Osteoblast (primary cell): ENCODE data around the gene ARL16. TPM values are rescaled to one million over a fixed set of nuclear protein-coding genes. Genes with fewer than 3 reads are reported as not detected.

Experiments
- DNase-seq: peaks from one replicate; pipeline ENCODE4 v3.0.0; 2011; ENCODE audit warnings: low spot score, mixed read lengths; ENCODE audit not compliant: insufficient read length; ENCODE audit errors: missing footprints
- H2AFZ ChIP-seq: 2 replicates; pipeline ENCODE4 v1.6.0; 2011; ENCODE audit warnings: mild to moderate bottlenecking, low read length
- H3K27ac ChIP-seq: 2 replicates; pipeline ENCODE4 v1.5.1; 2011; ENCODE audit warnings: mild to moderate bottlenecking, low read depth, low read length, moderate library complexity
- H3K27me3 ChIP-seq: 2 replicates; pipeline ENCODE4 v1.6.0; 2012; ENCODE audit warnings: mild to moderate bottlenecking, control low read depth, inconsistent platforms, low read length, moderate library complexity; ENCODE audit not compliant: insufficient read depth
- H3K36me3 ChIP-seq: 2 replicates; pipeline ENCODE4 v1.5.1; 2011; ENCODE audit warnings: mild to moderate bottlenecking, low read length, control low read depth, moderate library complexity; ENCODE audit not compliant: insufficient read depth
- H3K4me1 ChIP-seq: 2 replicates; pipeline ENCODE4 v1.5.1; 2011; ENCODE audit warnings: mild to moderate bottlenecking, low read length, control low read depth, moderate library complexity; ENCODE audit not compliant: insufficient read depth
- H3K4me2 ChIP-seq: 2 replicates; pipeline ENCODE4 v1.6.0; 2011; ENCODE audit warnings: mild to moderate bottlenecking, low read length; ENCODE audit not compliant: insufficient read depth
- H3K4me3 ChIP-seq: fragments of 200-600 bp; sonication (generic); 3 replicates; pipeline ENCODE4 v1.5.1; 2012; ENCODE audit warnings: mild to moderate bottlenecking, low read length, inconsistent platforms; ENCODE audit not compliant: insufficient read depth
- H3K79me2 ChIP-seq: 2 replicates; pipeline ENCODE4 v1.6.0; 2012; ENCODE audit warnings: mild to moderate bottlenecking, low read length, control low read depth, inconsistent platforms; ENCODE audit not compliant: insufficient read depth
- H3K9me3 ChIP-seq: 2 replicates; pipeline ENCODE4 v1.5.1; 2011; ENCODE audit warnings: low read depth, low read length, control low read depth
- H4K20me1 ChIP-seq: 2 replicates; pipeline ENCODE4 v1.6.0; 2012; ENCODE audit warnings: mild to moderate bottlenecking, low read length, control low read depth; ENCODE audit not compliant: insufficient read depth
- CTCF ChIP-seq: IDR thresholded peaks from 2 replicates; pipeline ENCODE4 v1.5.1; 2011; ENCODE audit warnings: mild to moderate bottlenecking, low read depth, low read length, moderate library complexity; ENCODE audit errors: extremely low read depth
- total RNA-seq: library from RNA; depleted of rRNA; stranded (reverse); fragments of >200 nt; gene quantifications from 2 replicates; pipeline ENCODE4 v1.2.3, GENCODE V29; 2012

ARL16 gene
- total RNA-seq, 1 donor = 26.1 TPM

DNA sequence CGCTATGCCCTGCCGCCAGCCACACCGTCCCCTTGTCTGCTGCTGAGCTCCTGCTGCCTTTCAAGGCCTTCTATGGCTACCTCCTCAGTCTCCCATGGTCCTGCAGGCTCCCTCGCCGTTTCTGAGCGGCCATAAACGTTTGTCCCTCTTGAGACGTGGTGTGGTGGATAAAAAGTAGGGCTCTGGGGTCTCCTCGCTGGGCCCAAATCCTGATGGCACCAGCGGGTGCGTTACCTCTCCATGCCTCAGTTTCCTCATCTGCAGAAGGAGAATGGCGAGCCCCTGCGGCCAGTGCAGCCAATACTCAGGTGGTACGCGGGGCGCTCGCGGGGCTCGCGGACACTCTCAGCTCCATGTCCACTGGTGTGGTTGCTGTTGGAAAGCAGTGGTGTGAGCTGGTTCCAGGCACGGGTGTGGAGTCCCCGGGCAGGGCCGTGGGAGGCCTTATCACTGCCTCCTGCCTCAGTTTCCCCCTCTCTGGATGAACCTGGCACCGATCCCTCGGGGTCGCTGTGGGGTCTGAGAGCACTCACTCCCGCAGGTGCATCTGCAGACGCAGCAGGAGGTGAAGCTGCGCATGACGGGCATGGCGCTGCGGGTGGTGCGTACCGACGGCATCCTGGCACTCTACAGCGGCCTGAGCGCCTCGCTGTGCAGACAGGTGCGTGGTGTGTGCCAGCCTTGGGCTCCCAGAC, 31.0 kb upstream of the ARL16 start:
- H3K9me3 ChIP-seq = no peaks in the 10 kb centered on the region
- peaks cover 3% of the 10 kb centered on the region for H3K79me2 ChIP-seq
- H3K27me3 ChIP-seq = no peaks in the 10 kb centered on the region
- no peak overlapping the region for H3K4me3 ChIP-seq
- H4K20me1 ChIP-seq = peaks cover 10% of the 10 kb centered on the region
- H3K36me3 ChIP-seq = no peaks in the 10 kb centered on the region
- peaks cover 27% of the 10 kb centered on the region for H3K4me1 ChIP-seq
- no peak overlapping the region for H2AFZ ChIP-seq
- DNase-seq = peak; percentile 45
- no peak overlapping the region for H3K4me2 ChIP-seq
- TF ChIP-seq CTCF = no peak
- H3K27ac ChIP-seq = no peak overlapping the region

GRCh38 chr17:81713556-81714411, 30.2 kb upstream of the ARL16 start:
- H3K36me3 ChIP-seq = no peaks in the 10 kb centered on the region
- H3K27ac ChIP-seq = no peak overlapping the region
- peaks cover 27% of the 10 kb centered on the region for H3K4me1 ChIP-seq
- no peak for TF ChIP-seq CTCF
- peak; percentile 90 for DNase-seq
- H3K79me2 ChIP-seq = peaks cover 3% of the 10 kb centered on the region
- no peak overlapping the region for H3K4me3 ChIP-seq
- peak overlapping the region; percentile 6 for H2AFZ ChIP-seq
- peak overlapping the region; percentile 87 for H3K4me2 ChIP-seq
- no peaks in the 10 kb centered on the region for H3K9me3 ChIP-seq
- H4K20me1 ChIP-seq = peaks cover 10% of the 10 kb centered on the region
- H3K27me3 ChIP-seq = no peaks in the 10 kb centered on the region

DNA sequence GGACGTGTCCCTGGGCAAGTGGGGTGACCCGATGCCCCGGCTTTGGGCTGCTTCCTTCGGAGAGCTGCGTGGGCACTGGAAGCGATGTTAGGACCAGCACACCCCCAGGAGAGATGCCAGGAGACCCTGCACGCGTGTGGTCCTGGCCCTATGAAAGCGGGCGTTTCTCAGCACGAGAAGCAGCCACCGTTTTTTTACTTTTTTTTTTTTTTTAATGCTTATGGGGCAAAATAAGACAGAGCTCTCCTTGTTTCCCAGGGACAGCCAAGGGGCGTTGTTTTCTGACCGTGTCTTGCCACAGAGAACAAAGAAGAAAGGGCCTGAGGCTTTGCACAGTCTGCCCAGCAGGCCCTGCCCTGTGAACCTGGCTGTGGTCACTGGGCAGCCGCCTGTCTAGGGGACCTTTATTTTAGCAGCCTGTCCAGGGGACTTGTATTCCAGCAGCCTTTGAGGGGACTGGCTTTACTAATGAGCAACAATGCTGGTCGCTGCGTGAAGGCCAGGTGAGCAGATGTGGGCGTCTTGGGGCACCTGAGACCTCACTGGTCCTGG, 29.5 kb upstream of the ARL16 start:
- no peaks in the 10 kb centered on the region for H3K27me3 ChIP-seq
- DNase-seq = peak; percentile 90
- H3K4me2 ChIP-seq = peak overlapping the region; percentile 87
- no peaks in the 10 kb centered on the region for H3K9me3 ChIP-seq
- H3K36me3 ChIP-seq = peaks cover 5% of the 10 kb centered on the region
- H3K27ac ChIP-seq = no peak overlapping the region
- H3K79me2 ChIP-seq = peaks cover 3% of the 10 kb centered on the region
- no peak for TF ChIP-seq CTCF
- H3K4me3 ChIP-seq = peak overlapping the region; percentile 77
- peaks cover 10% of the 10 kb centered on the region for H4K20me1 ChIP-seq
- H3K4me1 ChIP-seq = peaks cover 27% of the 10 kb centered on the region
- peak overlapping the region; percentile 35 for H2AFZ ChIP-seq

DNA sequence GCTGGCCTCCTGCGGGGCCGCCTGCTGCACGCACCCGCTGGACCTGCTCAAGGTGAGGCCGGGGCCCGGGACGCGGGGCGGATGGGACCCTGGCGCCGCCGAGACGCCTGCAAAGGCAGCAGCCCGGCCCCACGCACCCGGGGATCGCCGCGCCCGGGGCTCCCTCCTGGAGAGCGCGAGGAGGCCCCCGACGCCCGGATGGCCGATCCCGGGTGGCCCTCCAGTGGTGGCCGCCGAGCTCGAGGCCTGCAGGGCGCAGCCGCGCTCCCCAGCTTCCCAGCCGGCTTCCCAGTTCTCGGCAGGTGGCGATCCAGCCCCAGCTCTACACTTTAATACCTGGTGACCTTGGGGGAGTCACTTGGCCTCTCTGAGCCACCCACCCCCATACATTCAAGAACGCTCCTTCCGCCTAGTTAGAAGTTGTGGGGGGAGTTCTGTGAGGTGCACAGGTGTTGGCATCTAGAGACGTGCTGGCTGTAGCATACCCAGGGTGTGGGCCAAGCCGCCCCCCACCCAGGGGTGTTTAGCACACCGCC, 28.9 kb upstream of the ARL16 start:
- no peak overlapping the region for H3K27ac ChIP-seq
- TF ChIP-seq CTCF = no peak
- H3K36me3 ChIP-seq = peaks cover 10% of the 10 kb centered on the region
- H2AFZ ChIP-seq = peak overlapping the region; percentile 35
- peak overlapping the region; percentile 77 for H3K4me3 ChIP-seq
- peaks cover 10% of the 10 kb centered on the region for H4K20me1 ChIP-seq
- peaks cover 27% of the 10 kb centered on the region for H3K4me1 ChIP-seq
- H3K4me2 ChIP-seq = peak overlapping the region; percentile 87
- H3K9me3 ChIP-seq = no peaks in the 10 kb centered on the region
- H3K27me3 ChIP-seq = no peaks in the 10 kb centered on the region
- peak; percentile 99 for DNase-seq
- H3K79me2 ChIP-seq = peaks cover 3% of the 10 kb centered on the region
